ENCODE measurements around the gene CMSS1.

The CMSS1 gene

GRCh38 chr3:100184948-100185570 lies 367.4 kb downstream of the CMSS1 start:
- no peak for DNase-seq
- no peak overlapping the region for H3K4me3 ChIP-seq (ENCODE audit: low read depth, low read length)
- no peaks in the 10 kb centered on the region; the same call in 1 of the 2 replicates for H3K4me1 ChIP-seq
- no peak for TF ChIP-seq CTCF (IDR thresholded peaks at IDR 0.05; ENCODE audit: low read depth, low read length)
- no peaks in the 10 kb centered on the region; the same call in 1 of the 2 replicates for H3K36me3 ChIP-seq
- no peaks in the 10 kb centered on the region for H3K27me3 ChIP-seq
- no peaks in the 10 kb centered on the region; the same call in 1 of the 2 replicates for H3K9me3 ChIP-seq

GRCh38 chr3:100185847-100186246 lies 368.2 kb downstream of the CMSS1 start:
- no peak for DNase-seq
- H3K4me1 ChIP-seq: no peaks in the 10 kb centered on the region; the same call in 1 of the 2 replicates
- no peaks in the 10 kb centered on the region; the same call in 1 of the 2 replicates for H3K36me3 ChIP-seq
- H3K4me3 ChIP-seq (ENCODE audit: low read depth, low read length): no peak overlapping the region
- H3K27me3 ChIP-seq: no peaks in the 10 kb centered on the region
- H3K9me3 ChIP-seq: no peaks in the 10 kb centered on the region
- peak; percentile 7; the same call in 1 of the 2 replicates for TF ChIP-seq CTCF (IDR thresholded peaks at IDR 0.05; ENCODE audit: low read depth, low read length)

- TF ChIP-seq CTCF (IDR thresholded peaks at IDR 0.05; ENCODE audit: low read depth, low read length): no peak
- Histone ChIP-seq H3K27me3 (no peaks in the 10 kb centered on the region), H3K36me3 (no peaks in the 10 kb centered on the region), H3K4me1 (no peaks in the 10 kb centered on the region; the same call in 1 of the 2 replicates), H3K4me3 (ENCODE audit: low read depth, low read length) (no peak overlapping the region), H3K9me3 (no peaks in the 10 kb centered on the region)
- DNase-seq: no peak
Observed at GRCh38 chr3:100189444-100189964, 371.8 kb downstream of the CMSS1 start.

GRCh38 chr3:100195375-100195774 lies 377.7 kb downstream of the CMSS1 start:
- H3K9me3 ChIP-seq: no peaks in the 10 kb centered on the region
- no peak for DNase-seq
- no peak for TF ChIP-seq CTCF (IDR thresholded peaks at IDR 0.05; ENCODE audit: low read depth, low read length)
- no peak overlapping the region for H3K4me3 ChIP-seq (ENCODE audit: low read depth, low read length)
- H3K4me1 ChIP-seq: no peaks in the 10 kb centered on the region
- H3K27me3 ChIP-seq: no peaks in the 10 kb centered on the region
- H3K36me3 ChIP-seq: no peaks in the 10 kb centered on the region

GRCh38 chr3:100197876-100198275 lies 380.2 kb downstream of the CMSS1 start:
- no peak for DNase-seq
- TF ChIP-seq CTCF (IDR thresholded peaks at IDR 0.05; ENCODE audit: low read depth, low read length): no peak
- H3K4me3 ChIP-seq (ENCODE audit: low read depth, low read length): no peak overlapping the region

GRCh38 chr3:100198579-100199269 lies 381.1 kb downstream of the CMSS1 start:
- H3K4me1 ChIP-seq: no peaks in the 10 kb centered on the region
- no peaks in the 10 kb centered on the region for H3K9me3 ChIP-seq
- H3K4me3 ChIP-seq (ENCODE audit: low read depth, low read length): no peak overlapping the region
- no peak for DNase-seq
- H3K27me3 ChIP-seq: no peaks in the 10 kb centered on the region
- TF ChIP-seq CTCF (IDR thresholded peaks at IDR 0.05; ENCODE audit: low read depth, low read length): no peak
- H3K36me3 ChIP-seq: no peaks in the 10 kb centered on the region

More at GRCh38 chr3:100197876-100198275, 380.2 kb downstream of the CMSS1 start:
- no peaks in the 10 kb centered on the region for H3K36me3 ChIP-seq
- H3K4me1 ChIP-seq: no peaks in the 10 kb centered on the region
- no peaks in the 10 kb centered on the region for H3K27me3 ChIP-seq
- no peaks in the 10 kb centered on the region for H3K9me3 ChIP-seq
